HUES64 (cell line): ENCODE measurements around the gene MALL. TPM values are rescaled to one million over a fixed set of nuclear protein-coding genes. Genes with fewer than 3 reads are reported as not detected.
"Not testable (repeated sequence)": the region's sequence is repeated elsewhere in the genome, so short reads cannot be mapped to it uniquely, and the experiment has no call there.

ENCODE experiments used
- H3K27ac ChIP-seq: 2 replicates; pipeline ENCODE4 v1.7.0; 2013; ENCODE audit warnings: low read depth, low read length, inconsistent platforms
- H3K27me3 ChIP-seq: 2 replicates; pipeline ENCODE4 v1.6.1; 2013; ENCODE audit warnings: mild to moderate bottlenecking, low read length; ENCODE audit not compliant: insufficient read depth
- H3K36me3 ChIP-seq: 2 replicates; pipeline ENCODE4 v1.6.1; 2013; ENCODE audit warnings: mild to moderate bottlenecking, low read length; ENCODE audit not compliant: insufficient read depth
- H3K4me1 ChIP-seq: 2 replicates; pipeline ENCODE4 v1.6.1; 2013; ENCODE audit warnings: mild to moderate bottlenecking, low read length, moderate library complexity; ENCODE audit not compliant: insufficient read depth
- H3K4me3 ChIP-seq: 2 replicates; pipeline ENCODE4 v1.5.1; 2013; ENCODE audit warnings: mild to moderate bottlenecking, low read length, moderate library complexity
- H3K9ac ChIP-seq: 2 replicates; pipeline ENCODE4 v1.6.1; 2013; ENCODE audit warnings: mild to moderate bottlenecking, low read depth, low read length
- H3K9me3 ChIP-seq: 2 replicates; pipeline ENCODE4 v1.6.1; 2013; ENCODE audit warnings: low read depth, low read length; ENCODE audit not compliant: insufficient read depth
- WGBS: fragments of 150-250, 120-280 bp; methylation state at CpG from one replicate; pipeline ENCODE4 v1.1.7; 2013; ENCODE audit warnings: missing lambda C conversion rate; 5-methylcytosine and 5-hydroxymethylcytosine counted together
- polyA plus RNA-seq, 2 experiments: library from polyadenylated mRNA; stranded (reverse); fragments of 50-300 nt; gene quantifications; one replicate each; pipeline ENCODE4 v1.2.3, GENCODE V29; 2013

The MALL gene
- 4.7 TPM for polyA plus RNA-seq (2013, experiment 1 of 2)
- polyA plus RNA-seq (2013, experiment 2 of 2), result 4.9 TPM

- Histone ChIP-seq H3K9me3 (no peaks in the 10 kb centered on the region), H3K27ac (no peak within 1 kb of the TSS), H3K27me3 (peaks cover 42% of the 10 kb centered on the region), H3K36me3 (no peaks in the 10 kb centered on the region), H3K4me3 (peak within 1 kb of the TSS; percentile 57), H3K9ac (no peak within 1 kb of the TSS), H3K4me1 (no peaks in the 10 kb centered on the region)
- 4% methylated on average over 62 of the region's 62 CpGs for whole genome bisulfite sequencing
These were observed at the start of gene MALL for GRCh38 chr2:110115291-110116032. MALL (minus strand) TSS chr2:110115822; CDS start chr2:110115792, 30 bp downstream.

GRCh38 chr2:110157153-110157793, 41.7 kb upstream of the MALL start:
- H3K9me3 ChIP-seq, result peaks cover 15% of the 10 kb centered on the region
- H3K36me3 ChIP-seq, result no peaks in the 10 kb centered on the region; the same call in 1 of the 2 replicates
- no peak overlapping the region for H3K9ac ChIP-seq
- H3K27ac ChIP-seq, result no peak overlapping the region
- H3K27me3 ChIP-seq, result no peaks in the 10 kb centered on the region
- H3K4me3 ChIP-seq, result no peak overlapping the region
- 52% methylated on average over 3 of the region's 4 CpGs for WGBS
- H3K4me1 ChIP-seq, result no peaks in the 10 kb centered on the region

GRCh38 chr2:110154828-110155227, 39.2 kb upstream of the MALL start:
- not testable (repeated sequence) for H3K36me3 ChIP-seq, H3K27ac ChIP-seq, H3K4me1 ChIP-seq, H3K27me3 ChIP-seq, H3K4me3 ChIP-seq, H3K9ac ChIP-seq
- H3K9me3 ChIP-seq, result peaks cover 15% of the 10 kb centered on the region
- over 99% methylated on average over 4 of the region's 4 CpGs for WGBS

GRCh38 chr2:110154188-110154587, 38.6 kb upstream of the MALL start:
- H3K4me1 ChIP-seq, H3K9ac ChIP-seq, H3K36me3 ChIP-seq, H3K27me3 ChIP-seq, H3K4me3 ChIP-seq, H3K27ac ChIP-seq: not testable (repeated sequence)
- WGBS, result 87% methylated on average over 2 of the region's 2 CpGs
- H3K9me3 ChIP-seq, result peaks cover 15% of the 10 kb centered on the region

- H3K9me3 ChIP-seq, result peaks cover 15% of the 10 kb centered on the region
- no peaks in the 10 kb centered on the region for H3K27me3 ChIP-seq
- no peaks in the 10 kb centered on the region for H3K4me1 ChIP-seq
- H3K4me3 ChIP-seq, result no peak overlapping the region
- no peak overlapping the region for H3K27ac ChIP-seq
- H3K9ac ChIP-seq, result no peak overlapping the region
- WGBS, result 95% methylated on average over 2 of the region's 2 CpGs
- H3K36me3 ChIP-seq, result no peaks in the 10 kb centered on the region; the same call in 1 of the 2 replicates
These were observed 37.8 kb upstream of the MALL start for GRCh38 chr2:110153416-110153815.

GRCh38 chr2:110152943-110153342, 37.3 kb upstream of the MALL start:
- Histone ChIP-seq H3K27ac (no peak overlapping the region), H3K9ac (no peak overlapping the region), H3K4me1 (no peaks in the 10 kb centered on the region), H3K4me3 (no peak overlapping the region), H3K9me3 (peaks cover 19% of the 10 kb centered on the region), H3K27me3 (no peaks in the 10 kb centered on the region), H3K36me3 (no peaks in the 10 kb centered on the region; the same call in 1 of the 2 replicates)
- WGBS, result 85% methylated on average over 3 of the region's 3 CpGs

GRCh38 chr2:110149330-110150220, 34.0 kb upstream of the MALL start:
- whole genome bisulfite sequencing, result 77% methylated on average over 4 of the region's 6 CpGs
- no peaks in the 10 kb centered on the region for H3K4me1 ChIP-seq
- peaks cover 9% of the 10 kb centered on the region for H3K9me3 ChIP-seq
- H3K27ac ChIP-seq, result no peak overlapping the region
- H3K4me3 ChIP-seq, result no peak overlapping the region
- H3K27me3 ChIP-seq, result no peaks in the 10 kb centered on the region
- no peak overlapping the region for H3K9ac ChIP-seq
- no peaks in the 10 kb centered on the region for H3K36me3 ChIP-seq

GRCh38 chr2:110146945-110147332, 31.3 kb upstream of the MALL start:
- Histone ChIP-seq H3K27ac (no peak overlapping the region), H3K9me3 (0 out of 2 replicates have a peak, but pooled peaks cover 6% of the 10 kb centered on the region), H3K4me1 (no peaks in the 10 kb centered on the region), H3K36me3 (no peaks in the 10 kb centered on the region), H3K9ac (no peak overlapping the region), H3K4me3 (no peak overlapping the region), H3K27me3 (no peaks in the 10 kb centered on the region)
- 96% methylated on average over 2 of the region's 2 CpGs for WGBS

- Histone ChIP-seq H3K36me3 (no peaks in the 10 kb centered on the region), H3K9ac (no peak overlapping the region), H3K4me1 (no peaks in the 10 kb centered on the region), H3K4me3 (no peak overlapping the region), H3K9me3 (0 out of 2 replicates have a peak, but pooled peaks cover 6% of the 10 kb centered on the region), H3K27me3 (no peaks in the 10 kb centered on the region), H3K27ac (no peak overlapping the region)
- WGBS, result 97% methylated on average over 2 of the region's 2 CpGs
These were observed 30.7 kb upstream of the MALL start for GRCh38 chr2:110146183-110146944.

GRCh38 chr2:110143982-110144381, 28.4 kb upstream of the MALL start:
- H3K9ac ChIP-seq, result no peak overlapping the region
- 0 out of 2 replicates have a peak, but pooled peaks cover 6% of the 10 kb centered on the region for H3K9me3 ChIP-seq
- no peaks in the 10 kb centered on the region; the same call in 1 of the 2 replicates for H3K4me1 ChIP-seq
- no peaks in the 10 kb centered on the region for H3K27me3 ChIP-seq
- H3K27ac ChIP-seq, result no peak overlapping the region
- H3K4me3 ChIP-seq, result no peak overlapping the region
- no peaks in the 10 kb centered on the region for H3K36me3 ChIP-seq
